Endothelial cell of umbilical vein (primary cell): ENCODE data around the gene DAB1. TPM values are rescaled to one million over a fixed set of nuclear protein-coding genes. Genes with fewer than 3 reads are reported as not detected.

ENCODE experiments used
- BruUV-seq: library from RNA; stranded (reverse); fragments of 400-500 nt; replicated peaks from 2 replicates; lab custom pipeline; 2021; lab: Mats Ljungman, UMichigan
- CTCF ChIA-PET: fragments of 300-600, 350-600 bp; sonication (Branson Sonifier 250); formaldehyde crosslinking; loops from one replicate; lab custom pipeline; 2021; ENCODE audit warnings: antibody characterized with exemption, inconsistent platforms; lab: Charles Lee
- POLR2A ChIA-PET: fragments of 300-600, 350-600 bp; sonication (Branson Sonifier 250); formaldehyde crosslinking; loops from one replicate; lab custom pipeline; 2021; ENCODE audit warnings: antibody characterized with exemption, inconsistent platforms; lab: Charles Lee
- DNase-seq: peaks from one replicate; pipeline ENCODE4 v3.0.0-alpha.2; 2011; ENCODE audit warnings: low read depth, low spot score
- FAIRE-seq: peaks from 2 replicates; lab custom pipeline; 2011; peaks lifted over from hg19 to GRCh38; lab: Jason Lieb, UNC
- H2AFZ ChIP-seq: 2 replicates; pipeline ENCODE4 v1.6.0; 2012; ENCODE audit warnings: low read depth, low read length, control low read depth, inconsistent platforms
- H3K27ac ChIP-seq: 2 replicates; pipeline ENCODE4 v1.5.1; 2011; ENCODE audit warnings: low read depth, mild to moderate bottlenecking, control low read depth, low read length, moderate library complexity; ENCODE audit not compliant: insufficient read depth
- H3K27me3 ChIP-seq, 2 experiments: 2 replicates each; pipeline versions ENCODE4 v1.6.0 to v1.6.1; 2011; ENCODE audit warnings: low read length in 2 of 2, mixed read lengths in 1 of 2; ENCODE audit not compliant: control insufficient read depth in 2 of 2, insufficient read depth in 2 of 2
- H3K36me3 ChIP-seq, 2 experiments: 2 replicates in 1 of 2; 3 replicates in 1 of 2; pipeline ENCODE4 v1.5.1; 2011; ENCODE audit warnings: low read length in 2 of 2, mild to moderate bottlenecking in 1 of 2, moderate library complexity in 1 of 2; ENCODE audit not compliant: control insufficient read depth in 2 of 2, insufficient read depth in 2 of 2; ENCODE audit errors: extremely low read depth in 1 of 2
- H3K4me1 ChIP-seq: 3 replicates; pipeline ENCODE4 v1.5.1; 2011; ENCODE audit warnings: mild to moderate bottlenecking, low read length; ENCODE audit not compliant: control insufficient read depth, insufficient read depth; ENCODE audit errors: extremely low read depth
- H3K4me2 ChIP-seq: 2 replicates; pipeline ENCODE4 v1.6.1; 2011; ENCODE audit warnings: low read length, control low read depth, mixed read lengths; ENCODE audit not compliant: insufficient read depth
- H3K4me3 ChIP-seq, 3 experiments: fragments of 200-600 bp in 1 of 3; sonication (generic), shearing (Covaris generic) in 1 of 3; replicated peaks in 1 of 3; 2 replicates each; pipeline ENCODE4 v1.5.1; 2011 to 2016; ENCODE audit warnings: control low read depth in 3 of 3, low read length in 3 of 3, mild to moderate bottlenecking in 2 of 3, inconsistent platforms in 1 of 3, low read depth in 1 of 3, moderate library complexity in 1 of 3; ENCODE audit not compliant: insufficient read depth in 1 of 3
- H3K79me2 ChIP-seq: 2 replicates; pipeline ENCODE4 v1.6.0; 2012; ENCODE audit warnings: low read length, inconsistent platforms; ENCODE audit not compliant: control insufficient read depth, insufficient read depth
- H3K9ac ChIP-seq: replicated peaks from 2 replicates; pipeline ENCODE3; 2011; ENCODE audit warnings: low read length, control low read depth; ENCODE audit not compliant: insufficient read depth; ENCODE audit errors: extremely low read depth
- H3K9me1 ChIP-seq: replicated peaks from 3 replicates; pipeline ENCODE4 v1.6.0; 2011; ENCODE audit warnings: mild to moderate bottlenecking, low read length; ENCODE audit not compliant: control insufficient read depth, insufficient read depth; ENCODE audit errors: extremely low read depth
- H3K9me3 ChIP-seq: replicated peaks from 2 replicates; pipeline ENCODE4 v1.5.1; 2012; ENCODE audit warnings: low read length, inconsistent platforms; ENCODE audit not compliant: control insufficient read depth, insufficient read depth
- H4K20me1 ChIP-seq: replicated peaks from 2 replicates; pipeline ENCODE3; 2011; ENCODE audit warnings: mild to moderate bottlenecking, low read length; ENCODE audit not compliant: control insufficient read depth, insufficient read depth; ENCODE audit errors: extremely low read depth
- EZH2 ChIP-seq: IDR thresholded peaks from 2 replicates; pipeline ENCODE4 v1.6.1; 2012; ENCODE audit warnings: borderline replicate concordance, low read depth, mild to moderate bottlenecking, moderate library complexity, low read length, inconsistent platforms; ENCODE audit not compliant: severe bottlenecking
- GATA2 ChIP-seq: IDR thresholded peaks from 2 replicates; pipeline ENCODE4 v1.7.0; 2011; ENCODE audit warnings: low read depth, mild to moderate bottlenecking, moderate library complexity, mixed read lengths, low read length; ENCODE audit not compliant: insufficient read length, insufficient read depth
- JUN ChIP-seq: IDR thresholded peaks from 2 replicates; pipeline ENCODE4 v1.6.1; 2011; ENCODE audit warnings: borderline replicate concordance, low read depth; ENCODE audit not compliant: insufficient read length, insufficient read depth
- MAX ChIP-seq: IDR thresholded peaks from 2 replicates; pipeline ENCODE4 v1.6.1; 2011; ENCODE audit not compliant: insufficient read depth, insufficient read length
- MYC ChIP-seq: IDR thresholded peaks from one replicate; pipeline ENCODE4 v1.6.1; 2011; ENCODE audit warnings: mild to moderate bottlenecking, low read depth, low read length
- POLR2AphosphoS5 ChIP-seq: IDR thresholded peaks from 2 replicates; pipeline ENCODE4 v1.6.1; 2012; ENCODE audit warnings: low read depth, mild to moderate bottlenecking, control low read depth, low read length, moderate library complexity; ENCODE audit not compliant: insufficient read depth
- dilution Hi-C: fragments of 300-500 bp; cut with MboI; formaldehyde crosslinking; loops from one replicate; pipeline ENCODE4 v1.15.0; 2019; ENCODE audit warnings: low sequenced_read_pairs; ENCODE audit not compliant: extremely low pct_ligation_motif_present
- intact Hi-C: fragments of 100-400 bp; cut with micrococcal nuclease; formaldehyde crosslinking; loops from one replicate; pipeline ENCODE4 v1.10.0; 2022
- polyA plus RNA-seq, 4 experiments: library from polyadenylated mRNA; depleted of rRNA in 3 of 4; stranded (reverse) in 3 of 4; unstranded in 1 of 4; fragments of >200 nt; gene quantifications; 2 replicates each; pipeline versions ENCODE4 v1.2.1 to v1.2.3, GENCODE V29; 2011 to 2012; ENCODE audit warnings: missing spikeins in 1 of 4
- total RNA-seq: library from RNA; stranded (reverse); gene quantifications from 2 replicates; pipeline ENCODE4 v1.2.3, GENCODE V29; 2021

Gene DAB1
- total and polyA plus RNA-seq, 2 donors (not counting 3 experiments of a cell fraction or from before 2014, with no cell fraction given): not detected

- no peaks in the 10 kb centered on the region for H3K4me1 ChIP-seq
- ChIA-PET CTCF (no interaction called here), POLR2A (no interaction called here)
- no peak for TF ChIP-seq POLR2AphosphoS5
- TF ChIP-seq GATA2: no peak
- TF ChIP-seq MAX: no peak
- no peak for TF ChIP-seq MYC
- no peak for TF ChIP-seq EZH2
- no peak overlapping the region for H3K27ac ChIP-seq
- no peaks in the 10 kb centered on the region for H3K9me3 ChIP-seq
- no peaks in the 10 kb centered on the region for H3K27me3 ChIP-seq
- no peaks in the 10 kb centered on the region for H3K79me2 ChIP-seq
- no peak overlapping the region for H2AFZ ChIP-seq
- dilution Hi-C loops: no loop called here
- intact Hi-C loops: no loop called here
- DNase-seq (no peak), FAIRE-seq (no peak)
- H3K9me1 ChIP-seq: no peaks in the 10 kb centered on the region
- H3K4me2 ChIP-seq: no peak overlapping the region
- H3K36me3 ChIP-seq: no peaks in the 10 kb centered on the region
- BruUV-seq: no TSS peak
- H4K20me1 ChIP-seq: no peaks in the 10 kb centered on the region
- no peak overlapping the region for H3K4me3 ChIP-seq
- no peak overlapping the region for H3K9ac ChIP-seq
Observed at GRCh38 chr1:56993475-56993874, 430.4 kb downstream of the DAB1 start.

GRCh38 chr1:56992318-56993125 lies 431.3 kb downstream of the DAB1 start:
- TF ChIP-seq MAX: no peak
- no peak for TF ChIP-seq JUN
- no peaks in the 10 kb centered on the region for H4K20me1 ChIP-seq
- no peak overlapping the region for H2AFZ ChIP-seq
- H3K4me3 ChIP-seq: no peak overlapping the region
- H3K4me2 ChIP-seq: no peak overlapping the region
- ChIA-PET POLR2A (no interaction called here), CTCF (no interaction called here)
- no peak overlapping the region for H3K27ac ChIP-seq
- H3K9me3 ChIP-seq: no peaks in the 10 kb centered on the region
- no TSS peak for BruUV-seq
- H3K9me1 ChIP-seq: no peaks in the 10 kb centered on the region
- intact Hi-C loops: no loop called here
- H3K4me1 ChIP-seq: no peaks in the 10 kb centered on the region
- DNase-seq (no peak), FAIRE-seq (no peak)
- H3K36me3 ChIP-seq: no peaks in the 10 kb centered on the region
- no peaks in the 10 kb centered on the region for H3K27me3 ChIP-seq
- dilution Hi-C loops: no loop called here
- no peak overlapping the region for H3K9ac ChIP-seq
- no peaks in the 10 kb centered on the region for H3K79me2 ChIP-seq
